ENCODE measurements around the gene ARHGAP8. TPM values are rescaled to one million over a fixed set of nuclear protein-coding genes. Genes with fewer than 3 reads are reported as not detected.

ARHGAP8 gene
- total and polyA plus RNA-seq, 2 of the 13 experiments (the other 11 are each of a cell fraction or from before 2014, with no cell fraction given) = 0.07 TPM; not detected in 1

GRCh38 chr22:44728761-44729324 is 23.5 kb upstream of the ARHGAP8 start (continued):
- TF ChIP-seq, protein P1, sequence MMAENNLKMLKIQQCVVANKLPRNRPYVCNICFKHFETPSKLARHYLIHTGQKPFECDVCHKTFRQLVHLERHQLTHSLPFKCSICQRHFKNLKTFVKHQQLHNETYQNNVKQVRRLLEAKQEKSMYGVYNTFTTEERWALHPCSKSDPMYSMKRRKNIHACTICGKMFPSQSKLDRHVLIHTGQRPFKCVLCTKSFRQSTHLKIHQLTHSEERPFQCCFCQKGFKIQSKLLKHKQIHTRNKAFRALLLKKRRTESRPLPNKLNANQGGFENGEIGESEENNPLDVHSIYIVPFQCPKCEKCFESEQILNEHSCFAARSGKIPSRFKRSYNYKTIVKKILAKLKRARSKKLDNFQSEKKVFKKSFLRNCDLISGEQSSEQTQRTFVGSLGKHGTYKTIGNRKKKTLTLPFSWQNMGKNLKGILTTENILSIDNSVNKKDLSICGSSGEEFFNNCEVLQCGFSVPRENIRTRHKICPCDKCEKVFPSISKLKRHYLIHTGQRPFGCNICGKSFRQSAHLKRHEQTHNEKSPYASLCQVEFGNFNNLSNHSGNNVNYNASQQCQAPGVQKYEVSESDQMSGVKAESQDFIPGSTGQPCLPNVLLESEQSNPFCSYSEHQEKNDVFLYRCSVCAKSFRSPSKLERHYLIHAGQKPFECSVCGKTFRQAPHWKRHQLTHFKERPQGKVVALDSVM (CRISPR knock-in tag; IDR thresholded peaks at IDR 0.05) = peak; percentile 91
- no peak for TF ChIP-seq ZBTB42 (CRISPR knock-in tag; IDR thresholded peaks at IDR 0.05)
- TF ChIP-seq ZNF572 (CRISPR knock-in tag; IDR thresholded peaks at IDR 0.05) = no peak

GRCh38 chr22:44729391-44730021 is 22.9 kb upstream of the ARHGAP8 start:
- in situ Hi-C loops (cut with HindIII; ENCODE audit: extremely low pct_ligation_motif_present, low pct_unique_long_range_greater_than_20kb) = no loop called here
- ATAC-seq = no peak

More at GRCh38 chr22:44729391-44730021, 22.9 kb upstream of the ARHGAP8 start:
- WGBS (ENCODE audit: low lambda C conversion rate) = 97% methylated on average over 20 of the region's 39 CpGs
- no peak overlapping the region for H3K4me2 ChIP-seq (ENCODE audit: low read depth, low read length)
- peaks cover 10 to 14% of the 10 kb centered on the region in 2 experiments; a peak in 4 of 5 replicates for H3K36me3 ChIP-seq (replicated peaks in 1 of 2; ENCODE audit: control insufficient read depth in 1 of 2, insufficient read depth in 2 of 2, low read length in 2 of 2)
- H3K4me1 ChIP-seq (ENCODE audit: insufficient read depth, low read length) = peaks cover 16% of the 10 kb centered on the region
- no peaks in the 10 kb centered on the region for H3K79me2 ChIP-seq (ENCODE audit: insufficient read depth, low read length)
- intact Hi-C loops (cut with micrococcal nuclease; ENCODE audit: unreplicated experiment) = no loop called here
- no peak overlapping the region for H2AFZ ChIP-seq (ENCODE audit: low read length)
- POLR2A ChIA-PET = no interaction called here
- H3K9me3 ChIP-seq (ENCODE audit: low read length) = no peaks in the 10 kb centered on the region
- no peak overlapping the region for H3K4me3 ChIP-seq (replicated peaks in 1 of 3; ENCODE audit: insufficient read depth in 1 of 3, low read depth in 2 of 3, low read length in 3 of 3)
- CTCF ChIA-PET (ENCODE audit: low intra/inter-chr PET ratio, low total read pairs) = no interaction called here
- BruUV-seq (replicated peaks) = no TSS peak
- H3K27ac ChIP-seq (ENCODE audit: extremely low read length, insufficient read depth, low read length) = no peak overlapping the region
- DNase-seq (ENCODE audit: low spot score) = no peak
- H3K27me3 ChIP-seq (ENCODE audit: control insufficient read depth in 1 of 2, insufficient read depth in 2 of 2, low read length in 2 of 2) = no peaks in the 10 kb centered on the region
- no peak overlapping the region for H3K9ac ChIP-seq (ENCODE audit: insufficient read depth, low read depth, low read length)
- no peak for TF ChIP-seq SNAI1 (CRISPR knock-in tag; IDR thresholded peaks at IDR 0.05; ENCODE audit: borderline replicate concordance)
- TF ChIP-seq NR3C1 (CRISPR knock-in tag; IDR thresholded peaks at IDR 0.05) = no peak
- no peak for TF ChIP-seq ZBTB20 (CRISPR knock-in tag; IDR thresholded peaks at IDR 0.05; ENCODE audit: borderline replicate concordance, low read depth)
- TF ChIP-seq ELF4 (CRISPR knock-in tag; IDR thresholded peaks at IDR 0.05; ENCODE audit: borderline replicate concordance) = no peak
- no peak for TF ChIP-seq ATF7-NPFF (CRISPR knock-in tag; IDR thresholded peaks at IDR 0.05; ENCODE audit: low read depth)
- TF ChIP-seq, protein P2, sequence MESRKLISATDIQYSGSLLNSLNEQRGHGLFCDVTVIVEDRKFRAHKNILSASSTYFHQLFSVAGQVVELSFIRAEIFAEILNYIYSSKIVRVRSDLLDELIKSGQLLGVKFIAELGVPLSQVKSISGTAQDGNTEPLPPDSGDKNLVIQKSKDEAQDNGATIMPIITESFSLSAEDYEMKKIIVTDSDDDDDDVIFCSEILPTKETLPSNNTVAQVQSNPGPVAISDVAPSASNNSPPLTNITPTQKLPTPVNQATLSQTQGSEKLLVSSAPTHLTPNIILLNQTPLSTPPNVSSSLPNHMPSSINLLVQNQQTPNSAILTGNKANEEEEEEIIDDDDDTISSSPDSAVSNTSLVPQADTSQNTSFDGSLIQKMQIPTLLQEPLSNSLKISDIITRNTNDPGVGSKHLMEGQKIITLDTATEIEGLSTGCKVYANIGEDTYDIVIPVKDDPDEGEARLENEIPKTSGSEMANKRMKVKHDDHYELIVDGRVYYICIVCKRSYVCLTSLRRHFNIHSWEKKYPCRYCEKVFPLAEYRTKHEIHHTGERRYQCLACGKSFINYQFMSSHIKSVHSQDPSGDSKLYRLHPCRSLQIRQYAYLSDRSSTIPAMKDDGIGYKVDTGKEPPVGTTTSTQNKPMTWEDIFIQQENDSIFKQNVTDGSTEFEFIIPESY (CRISPR knock-in tag; IDR thresholded peaks at IDR 0.05) = no peak
- no peak for TF ChIP-seq ELF3 (CRISPR knock-in tag; IDR thresholded peaks at IDR 0.05)
- TF ChIP-seq BRD4 (CRISPR knock-in tag; IDR thresholded peaks at IDR 0.05) = no peak
- TF ChIP-seq, protein P3, sequence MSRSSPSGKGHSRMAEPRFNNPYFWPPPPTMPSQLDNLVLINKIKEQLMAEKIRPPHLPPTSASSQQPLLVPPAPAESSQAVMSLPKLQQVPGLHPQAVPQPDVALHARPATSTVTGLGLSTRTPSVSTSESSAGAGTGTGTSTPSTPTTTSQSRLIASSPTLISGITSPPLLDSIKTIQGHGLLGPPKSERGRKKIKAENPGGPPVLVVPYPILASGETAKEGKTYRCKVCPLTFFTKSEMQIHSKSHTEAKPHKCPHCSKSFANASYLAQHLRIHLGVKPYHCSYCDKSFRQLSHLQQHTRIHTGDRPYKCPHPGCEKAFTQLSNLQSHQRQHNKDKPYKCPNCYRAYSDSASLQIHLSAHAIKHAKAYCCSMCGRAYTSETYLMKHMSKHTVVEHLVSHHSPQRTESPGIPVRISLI (CRISPR knock-in tag; IDR thresholded peaks at IDR 0.05; ENCODE audit: borderline replicate concordance) = no peak
- TF ChIP-seq ATF3 (CRISPR knock-in tag; IDR thresholded peaks at IDR 0.05) = no peak
- TF ChIP-seq RELA (CRISPR knock-in tag; IDR thresholded peaks at IDR 0.05) = no peak
- no peak for TF ChIP-seq PITX1 (CRISPR knock-in tag; IDR thresholded peaks at IDR 0.05)
- H4K20me1 ChIP-seq (ENCODE audit: insufficient read depth, low read length) = 0 out of 2 replicates have a peak, but pooled peaks cover 3% of the 10 kb centered on the region
- no peak for FAIRE-seq
